ENCODE results near the gene DCAKD.

DNA sequence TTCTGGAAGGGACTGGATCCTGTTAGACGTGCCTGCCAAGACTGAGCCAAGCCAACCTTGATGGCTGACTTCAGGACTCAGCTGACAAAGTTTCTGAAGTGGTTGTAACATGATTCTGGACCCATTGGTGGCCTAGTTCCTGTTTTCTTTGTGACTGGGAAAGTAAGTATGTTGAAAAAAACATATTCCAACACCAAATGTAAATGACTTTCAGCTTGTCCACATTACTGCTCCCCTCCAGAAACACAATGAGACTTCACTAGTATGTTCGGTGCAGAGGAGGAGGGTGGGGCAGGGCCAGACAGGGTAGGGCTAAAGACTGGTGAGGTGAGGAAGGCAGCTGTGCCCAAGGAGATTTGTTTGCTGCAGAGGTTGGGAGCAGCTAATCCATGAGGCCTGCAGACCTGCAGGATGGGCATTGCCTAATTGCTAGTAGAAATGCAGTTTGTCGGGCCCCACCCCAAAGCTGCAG lies 36.1 kb upstream of the DCAKD start:
- TF ChIP-seq, protein P1, sequence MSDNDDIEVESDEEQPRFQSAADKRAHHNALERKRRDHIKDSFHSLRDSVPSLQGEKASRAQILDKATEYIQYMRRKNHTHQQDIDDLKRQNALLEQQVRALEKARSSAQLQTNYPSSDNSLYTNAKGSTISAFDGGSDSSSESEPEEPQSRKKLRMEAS (IDR thresholded peaks at IDR 0.05), result no peak
- TF ChIP-seq EZH2 (IDR thresholded peaks at IDR 0.05; ENCODE audit: low read depth, low read length, severe bottlenecking) (no peak), POLR2AphosphoS5 (IDR thresholded peaks at IDR 0.05; ENCODE audit: low read depth, low read length) (no peak), CHD2 (IDR thresholded peaks at IDR 0.05; ENCODE audit: low read length) (no peak), MAFK (IDR thresholded peaks at IDR 0.05; ENCODE audit: low read depth, low read length) (no peak), TAF7 (optimal IDR thresholded peaks at IDR 0.05; ENCODE audit: borderline replicate concordance, low read depth, low read length) (no peak)
- TF ChIP-seq, protein P2, sequence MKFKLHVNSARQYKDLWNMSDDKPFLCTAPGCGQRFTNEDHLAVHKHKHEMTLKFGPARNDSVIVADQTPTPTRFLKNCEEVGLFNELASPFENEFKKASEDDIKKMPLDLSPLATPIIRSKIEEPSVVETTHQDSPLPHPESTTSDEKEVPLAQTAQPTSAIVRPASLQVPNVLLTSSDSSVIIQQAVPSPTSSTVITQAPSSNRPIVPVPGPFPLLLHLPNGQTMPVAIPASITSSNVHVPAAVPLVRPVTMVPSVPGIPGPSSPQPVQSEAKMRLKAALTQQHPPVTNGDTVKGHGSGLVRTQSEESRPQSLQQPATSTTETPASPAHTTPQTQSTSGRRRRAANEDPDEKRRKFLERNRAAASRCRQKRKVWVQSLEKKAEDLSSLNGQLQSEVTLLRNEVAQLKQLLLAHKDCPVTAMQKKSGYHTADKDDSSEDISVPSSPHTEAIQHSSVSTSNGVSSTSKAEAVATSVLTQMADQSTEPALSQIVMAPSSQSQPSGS (IDR thresholded peaks at IDR 0.05; ENCODE audit: low read length), result no peak
